ENCODE data around the gene TMOD3.
"Not testable (repeated sequence)": the region's sequence is repeated elsewhere in the genome, so short reads cannot be mapped to it uniquely, and the experiment has no call there.

Gene TMOD3

GRCh38 chr15:51879555-51879954 lies 50.1 kb downstream of the TMOD3 start:
- TF ChIP-seq CTCF (IDR thresholded peaks at IDR 0.05) (no peak), ZFX (IDR thresholded peaks at IDR 0.05; ENCODE audit: borderline replicate concordance) (no peak)
- H3K27ac ChIP-seq = peak overlapping the region; percentile 41; the same call in 1 of the 2 replicates

- H3K27ac ChIP-seq = no peak overlapping the region
- no peak for TF ChIP-seq ZFX (IDR thresholded peaks at IDR 0.05; ENCODE audit: borderline replicate concordance)
- no peak for TF ChIP-seq CTCF (IDR thresholded peaks at IDR 0.05)
These were observed 53.9 kb downstream of the TMOD3 start for GRCh38 chr15:51883271-51883837.

GRCh38 chr15:51884041-51884440 lies 54.6 kb downstream of the TMOD3 start:
- no peak for TF ChIP-seq CTCF (IDR thresholded peaks at IDR 0.05)
- TF ChIP-seq ZFX (IDR thresholded peaks at IDR 0.05; ENCODE audit: borderline replicate concordance) = no peak
- H3K27ac ChIP-seq = no peak overlapping the region

- no peak for TF ChIP-seq ZFX (IDR thresholded peaks at IDR 0.05; ENCODE audit: borderline replicate concordance)
- TF ChIP-seq CTCF (IDR thresholded peaks at IDR 0.05) = no peak
- no peak overlapping the region for H3K27ac ChIP-seq
These were observed 55.2 kb downstream of the TMOD3 start for GRCh38 chr15:51884517-51885236.

GRCh38 chr15:51885758-51886157 lies 56.3 kb downstream of the TMOD3 start:
- not testable (repeated sequence) for H3K27ac ChIP-seq

- TF ChIP-seq ZFX (IDR thresholded peaks at IDR 0.05; ENCODE audit: borderline replicate concordance) = no peak
- no peak overlapping the region for H3K27ac ChIP-seq
These were observed 58.6 kb downstream of the TMOD3 start for GRCh38 chr15:51887887-51888592.

- TF ChIP-seq CTCF (IDR thresholded peaks at IDR 0.05) = peak; percentile 94
- no peak for TF ChIP-seq ZFX (IDR thresholded peaks at IDR 0.05; ENCODE audit: borderline replicate concordance)
- no peak overlapping the region for H3K27ac ChIP-seq
These were observed 59.2 kb downstream of the TMOD3 start for GRCh38 chr15:51888593-51889195.

- TF ChIP-seq CTCF (IDR thresholded peaks at IDR 0.05) (no peak), ZFX (IDR thresholded peaks at IDR 0.05; ENCODE audit: borderline replicate concordance) (no peak)
- no peak overlapping the region for H3K27ac ChIP-seq
These were observed 60.0 kb downstream of the TMOD3 start for GRCh38 chr15:51889486-51889885.
